Measurements from ENCODE around the gene REV3L.
"Not testable (repeated sequence)": the region's sequence is repeated elsewhere in the genome, so short reads cannot be mapped to it uniquely, and the experiment has no call there.

The REV3L gene

GRCh38 chr6:111260570-111261298 is 222.3 kb downstream of the REV3L start:
- no peak for DNase-seq (ENCODE audit: low spot score)

- peak; percentile 98 for DNase-seq (ENCODE audit: low spot score)
Measured at GRCh38 chr6:111259089-111259831, 223.8 kb downstream of the REV3L start.

DNA sequence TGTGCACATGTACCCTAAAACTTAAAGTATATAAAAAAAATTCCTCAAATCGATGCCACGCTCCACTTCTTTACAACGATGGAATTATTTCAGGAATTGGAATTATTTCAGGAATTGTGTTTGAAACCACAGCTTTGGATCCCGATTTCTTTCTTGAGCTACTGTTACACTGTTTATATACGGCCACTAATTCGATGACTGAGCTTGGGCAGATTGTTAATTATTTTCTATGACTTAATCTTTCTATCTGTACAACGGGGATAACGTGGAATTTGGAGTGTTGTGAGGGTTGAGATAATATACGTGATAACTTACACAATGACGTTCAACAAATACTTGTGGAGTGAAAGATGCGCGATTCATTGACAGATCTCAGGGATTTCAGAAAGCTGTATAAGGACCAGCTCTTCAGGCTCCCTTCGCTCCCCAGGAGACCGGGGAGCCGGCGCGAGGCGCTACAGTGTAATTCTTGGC is 224.4 kb downstream of the REV3L start:
- DNase-seq (ENCODE audit: low spot score) = peak; percentile 54

GRCh38 chr6:111258010-111258409 is 225.0 kb downstream of the REV3L start:
- no peak for DNase-seq (ENCODE audit: low spot score)

- DNase-seq (ENCODE audit: low spot score) = no peak
Measured at GRCh38 chr6:111256646-111257045, 226.4 kb downstream of the REV3L start.

DNA sequence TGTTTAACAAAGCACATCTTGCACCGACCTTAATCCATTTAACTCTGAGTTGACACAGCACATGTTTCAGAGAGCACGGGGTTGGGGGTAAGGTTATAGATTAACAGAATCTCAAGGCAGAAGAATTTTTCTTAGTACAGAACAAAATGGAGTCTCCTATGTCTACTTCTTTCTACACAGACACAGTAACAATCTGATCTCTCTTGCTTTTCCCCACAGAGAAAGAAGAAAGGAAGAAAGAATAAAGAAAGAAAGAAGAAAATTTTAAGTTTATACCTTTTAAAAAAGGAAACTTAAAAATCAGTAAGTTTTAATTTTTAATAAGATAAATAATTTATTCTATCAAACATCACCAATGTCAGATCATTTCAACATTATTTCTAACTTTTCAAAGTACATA is 227.2 kb downstream of the REV3L start:
- not testable (repeated sequence) for DNase-seq (ENCODE audit: low spot score)

GRCh38 chr6:111254779-111255166 is 228.2 kb downstream of the REV3L start:
- no peak for DNase-seq (ENCODE audit: low spot score)

- no peak for DNase-seq (ENCODE audit: low spot score)
Measured at GRCh38 chr6:111254004-111254778, 228.8 kb downstream of the REV3L start.

DNA sequence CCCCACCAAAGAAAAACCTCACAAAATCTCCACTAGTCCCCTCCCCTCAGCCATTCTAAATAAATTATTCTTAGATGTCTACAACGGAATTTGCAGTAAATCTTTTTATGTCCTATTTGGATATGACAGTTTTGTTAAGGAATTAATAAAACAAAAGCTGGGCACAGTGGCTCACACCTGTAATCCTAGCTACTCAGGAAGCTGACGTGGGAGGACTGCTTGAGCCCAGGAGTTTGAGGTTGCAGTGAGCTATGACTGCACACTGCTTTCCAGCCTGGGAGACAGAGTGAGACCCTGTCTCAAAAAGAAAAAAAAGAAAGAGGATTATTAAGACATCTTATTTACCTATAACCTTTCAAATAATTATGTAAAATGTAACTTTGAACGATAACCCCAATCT is 230.3 kb downstream of the REV3L start:
- no peak for DNase-seq (ENCODE audit: low spot score)

GRCh38 chr6:111250791-111251354 is 232.1 kb downstream of the REV3L start:
- DNase-seq (ENCODE audit: low spot score) = no peak

Data from AG20443 (cell line).